ENCODE results near the gene TFAP2E.

- TF ChIP-seq CTCF (conservative IDR thresholded peaks at IDR 0.05) (no peak), EZH2 (IDR thresholded peaks at IDR 0.05; ENCODE audit: low read depth) (no peak)
Measured at GRCh38 chr1:35555212-35555584, 17.9 kb upstream of the TFAP2E start.

Data from PC-9 (cell line).